Prostate gland (tissue), 2 donors: Measurements from ENCODE around the gene PLSCR4. TPM values are rescaled to one million over a fixed set of nuclear protein-coding genes. Genes with fewer than 3 reads are reported as not detected.

Experiments used
- DNase-seq: peaks from one replicate; pipeline ENCODE4 v3.0.0-alpha.2; 2019; ENCODE audit warnings: low spot score
- H3K27ac ChIP-seq, 2 donors: fragments of 200-600 bp; sonication (generic); 2 replicates each; pipeline ENCODE4 v1.5.1; 2017 to 2019
- H3K27me3 ChIP-seq: fragments of 200-600 bp; sonication (generic); replicated peaks from 2 replicates; pipeline ENCODE4 v1.5.1; 2019; ENCODE audit not compliant: insufficient read depth
- H3K36me3 ChIP-seq, 2 donors: fragments of 200-600 bp; sonication (generic); 1 replicate in 1 of 2; 2 replicates in 1 of 2; pipeline versions ENCODE4 v1.5.1 to v1.8.1; 2017 to 2019
- H3K4me1 ChIP-seq: fragments of 200-600 bp; sonication (generic); replicated peaks from 2 replicates; pipeline ENCODE4 v1.5.1; 2019
- H3K4me3 ChIP-seq, 2 donors: fragments of 200-600 bp; sonication (generic); 2 replicates each; pipeline ENCODE4 v1.5.1; 2017 to 2019
- H3K9me3 ChIP-seq: fragments of 200-600 bp; sonication (generic); 2 replicates; pipeline ENCODE4 v1.5.1; 2017
- CTCF ChIP-seq, 4 experiments: fragments of 200-600 bp in 2 of 4; fragments of 450-650 bp in 2 of 4; sonication (generic) in 2 of 4; IDR thresholded peaks; 1 replicate in 3 of 4; 2 replicates in 1 of 4; pipeline ENCODE4 v1.5.1; 2016 to 2019; ENCODE audit warnings: antibody characterized with exemption in 4 of 4, mild to moderate bottlenecking in 2 of 4, moderate library complexity in 2 of 4
- POLR2A ChIP-seq: fragments of 450-650 bp; IDR thresholded peaks from one replicate; pipeline ENCODE4 v1.6.1; 2016; ENCODE audit warnings: antibody characterized with exemption, mild to moderate bottlenecking
- POLR2AphosphoS5 ChIP-seq: sonication (generic); formaldehyde crosslinking; IDR thresholded peaks from one replicate; pipeline ENCODE4 v1.6.1; 2017; ENCODE audit warnings: antibody characterized with exemption
- WGBS: methylation state at CpG from one replicate; pipeline ENCODE4 v1.1.5; 2018; 5-methylcytosine and 5-hydroxymethylcytosine counted together
- intact Hi-C: fragments of 100-400 bp; cut with DNase I; formaldehyde crosslinking; loops from one replicate; pipeline ENCODE4 v1.14.2; 2022
- total RNA-seq, 2 donors: library from RNA; depleted of rRNA; stranded (reverse); fragments of >200 nt; gene quantifications; one replicate each; pipeline ENCODE4 v1.1.0, GENCODE V29; 2016

PLSCR4 gene
- total RNA-seq, 2 donors from 2014 or later: 14.2 to 77.4 TPM

- Histone ChIP-seq H3K4me1 (no peaks in the 10 kb centered on the region), H3K9me3 (no peaks in the 10 kb centered on the region), H3K4me3 (no peak overlapping the region), H3K27ac (peak overlapping the region; percentile 15 to 61), H3K36me3 (no peaks in the 10 kb centered on the region), H3K27me3 (no peaks in the 10 kb centered on the region)
- intact Hi-C loops: no loop called here
- TF ChIP-seq POLR2AphosphoS5: no peak
- TF ChIP-seq POLR2A: no peak
- TF ChIP-seq CTCF (IDR thresholded peaks at IDR 0.05): no peak
- no peak for DNase-seq
- WGBS: 44% methylated on average over 4 of the region's 4 CpGs
These were observed 94.8 kb downstream of the PLSCR4 start for GRCh38 chr3:146156095-146156494.

- DNase-seq: no peak
- Histone ChIP-seq H3K27ac (no peak overlapping the region), H3K9me3 (no peaks in the 10 kb centered on the region), H3K36me3 (no peaks in the 10 kb centered on the region), H3K4me3 (no peak overlapping the region), H3K27me3 (no peaks in the 10 kb centered on the region), H3K4me1 (no peaks in the 10 kb centered on the region)
- 60% methylated on average over 2 of the region's 2 CpGs for WGBS
- intact Hi-C loops: no loop called here
- TF ChIP-seq CTCF (IDR thresholded peaks at IDR 0.05) (no peak), POLR2AphosphoS5 (no peak), POLR2A (no peak)
These were observed 95.9 kb downstream of the PLSCR4 start for GRCh38 chr3:146154995-146155394.

- no peaks in the 10 kb centered on the region for H3K4me1 ChIP-seq
These were observed 96.6 kb downstream of the PLSCR4 start for GRCh38 chr3:146154316-146154715.

GRCh38 chr3:146153429-146153828 lies 97.5 kb downstream of the PLSCR4 start:
- H3K27ac ChIP-seq: no peak overlapping the region
- no peaks in the 10 kb centered on the region for H3K27me3 ChIP-seq
- intact Hi-C loops: no loop called here
- no peaks in the 10 kb centered on the region for H3K9me3 ChIP-seq
- H3K4me3 ChIP-seq: no peak overlapping the region
- H3K36me3 ChIP-seq: no peaks in the 10 kb centered on the region
- H3K4me1 ChIP-seq: no peaks in the 10 kb centered on the region
- no peak for DNase-seq
- TF ChIP-seq POLR2AphosphoS5: no peak
- TF ChIP-seq CTCF (IDR thresholded peaks at IDR 0.05): no peak
- no peak for TF ChIP-seq POLR2A
- WGBS: 85% methylated on average over 4 of the region's 4 CpGs

More at GRCh38 chr3:146154316-146154715, 96.6 kb downstream of the PLSCR4 start:
- Histone ChIP-seq H3K27me3 (no peaks in the 10 kb centered on the region), H3K4me3 (no peak overlapping the region), H3K36me3 (no peaks in the 10 kb centered on the region), H3K9me3 (no peaks in the 10 kb centered on the region), H3K27ac (no peak overlapping the region)
- 97% methylated on average over 1 of the region's 1 CpG for WGBS
- intact Hi-C loops: no loop called here
- TF ChIP-seq POLR2A: no peak
- DNase-seq: no peak

GRCh38 chr3:146152834-146153233 lies 98.1 kb downstream of the PLSCR4 start:
- H3K27me3 ChIP-seq: no peaks in the 10 kb centered on the region
- 72% methylated on average over 6 of the region's 6 CpGs for WGBS
- no peak overlapping the region for H3K4me3 ChIP-seq
- no peak overlapping the region for H3K27ac ChIP-seq
- intact Hi-C loops: no loop called here
- no peaks in the 10 kb centered on the region for H3K9me3 ChIP-seq
- H3K36me3 ChIP-seq: no peaks in the 10 kb centered on the region
- TF ChIP-seq POLR2A (no peak), CTCF (IDR thresholded peaks at IDR 0.05) (no peak), POLR2AphosphoS5 (no peak)
- no peaks in the 10 kb centered on the region for H3K4me1 ChIP-seq
- no peak for DNase-seq
